HK-2 (cell line): ENCODE measurements around the gene ALB.

Experiments used
- DNase-seq: peaks from one replicate; pipeline ENCODE4 v3.0.0-alpha.2; 2018; ENCODE audit not compliant: unreplicated experiment

The ALB gene

GRCh38 chr4:73429826-73430587 lies 25.9 kb downstream of the ALB start:
- no peak for DNase-seq

- DNase-seq = no peak
These were observed 27.7 kb downstream of the ALB start for GRCh38 chr4:73431813-73432168.

DNA sequence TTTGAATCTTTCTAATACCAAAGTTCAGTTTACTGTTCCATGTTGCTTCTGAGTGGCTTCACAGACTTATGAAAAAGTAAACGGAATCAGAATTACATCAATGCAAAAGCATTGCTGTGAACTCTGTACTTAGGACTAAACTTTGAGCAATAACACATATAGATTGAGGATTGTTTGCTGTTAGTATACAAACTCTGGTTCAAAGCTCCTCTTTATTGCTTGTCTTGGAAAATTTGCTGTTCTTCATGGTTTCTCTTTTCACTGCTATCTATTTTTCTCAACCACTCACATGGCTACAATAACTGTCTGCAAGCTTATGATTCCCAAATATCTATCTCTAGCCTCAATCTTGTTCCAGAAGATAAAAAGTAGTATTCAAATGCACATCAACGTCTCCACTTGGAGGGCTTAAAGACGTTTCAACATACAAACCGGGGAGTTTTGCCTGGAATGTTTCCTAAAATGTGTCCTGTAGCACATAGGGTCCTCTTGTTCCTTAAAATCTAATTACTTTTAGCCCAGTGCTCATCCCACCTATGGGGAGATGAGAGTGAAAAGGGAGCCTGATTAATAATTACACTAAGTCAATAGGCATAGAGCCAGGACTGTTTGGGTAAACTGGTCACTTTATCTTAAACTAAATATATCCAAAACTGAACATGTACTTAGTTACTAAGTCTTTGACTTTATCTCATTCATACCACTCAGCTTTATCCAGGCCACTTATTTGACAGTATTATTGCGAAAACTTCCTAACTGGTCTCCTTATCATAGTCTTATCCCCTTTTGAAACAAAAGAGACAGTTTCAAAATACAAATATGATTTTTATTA lies 28.3 kb downstream of the ALB start:
- no peak for DNase-seq

- no peak for DNase-seq
These were observed 29.1 kb downstream of the ALB start for GRCh38 chr4:73433140-73433539.

DNA sequence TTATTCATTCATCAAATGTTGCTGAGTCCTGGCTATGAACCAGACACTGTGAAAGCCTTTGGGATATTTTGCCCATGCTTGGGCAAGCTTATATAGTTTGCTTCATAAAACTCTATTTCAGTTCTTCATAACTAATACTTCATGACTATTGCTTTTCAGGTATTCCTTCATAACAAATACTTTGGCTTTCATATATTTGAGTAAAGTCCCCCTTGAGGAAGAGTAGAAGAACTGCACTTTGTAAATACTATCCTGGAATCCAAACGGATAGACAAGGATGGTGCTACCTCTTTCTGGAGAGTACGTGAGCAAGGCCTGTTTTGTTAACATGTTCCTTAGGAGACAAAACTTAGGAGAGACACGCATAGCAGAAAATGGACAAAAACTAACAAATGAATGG lies 30.2 kb downstream of the ALB start:
- DNase-seq = no peak

DNA sequence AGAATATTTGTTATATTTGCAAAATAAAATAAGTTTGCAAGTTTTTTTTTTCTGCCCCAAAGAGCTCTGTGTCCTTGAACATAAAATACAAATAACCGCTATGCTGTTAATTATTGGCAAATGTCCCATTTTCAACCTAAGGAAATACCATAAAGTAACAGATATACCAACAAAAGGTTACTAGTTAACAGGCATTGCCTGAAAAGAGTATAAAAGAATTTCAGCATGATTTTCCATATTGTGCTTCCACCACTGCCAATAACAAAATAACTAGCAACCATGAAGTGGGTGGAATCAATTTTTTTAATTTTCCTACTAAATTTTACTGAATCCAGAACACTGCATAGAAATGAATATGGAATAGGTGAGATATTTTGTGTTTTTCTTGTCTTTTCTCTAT lies 31.9 kb downstream of the ALB start, which contains the start of gene AFP:
AFP (plus strand) TSS at position 238 of the 400 bp plus-strand sequence; CDS start at position 280, 42 bp downstream.
- no peak for DNase-seq

- no peak for DNase-seq
These were observed 32.8 kb downstream of the ALB start for GRCh38 chr4:73436674-73437557.

DNA sequence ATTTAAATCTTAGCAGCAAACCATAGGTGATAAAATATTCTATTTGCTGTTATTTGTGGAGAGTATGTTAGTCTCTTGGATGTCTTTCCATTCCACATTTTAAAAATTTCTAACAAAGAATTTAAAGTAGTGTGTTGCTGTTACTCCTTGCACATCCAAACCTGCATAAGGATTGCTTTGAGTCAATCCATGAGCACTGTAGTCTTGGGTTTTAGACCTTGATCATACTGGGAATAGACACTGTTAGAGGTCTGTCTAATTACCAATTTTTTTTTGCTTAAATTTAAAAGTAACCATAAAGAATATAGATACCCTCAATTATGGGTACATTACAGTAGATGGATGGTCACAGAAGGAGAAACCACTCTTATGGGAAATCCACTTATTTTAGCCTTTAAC lies 33.5 kb downstream of the ALB start:
- DNase-seq = no peak

DNA sequence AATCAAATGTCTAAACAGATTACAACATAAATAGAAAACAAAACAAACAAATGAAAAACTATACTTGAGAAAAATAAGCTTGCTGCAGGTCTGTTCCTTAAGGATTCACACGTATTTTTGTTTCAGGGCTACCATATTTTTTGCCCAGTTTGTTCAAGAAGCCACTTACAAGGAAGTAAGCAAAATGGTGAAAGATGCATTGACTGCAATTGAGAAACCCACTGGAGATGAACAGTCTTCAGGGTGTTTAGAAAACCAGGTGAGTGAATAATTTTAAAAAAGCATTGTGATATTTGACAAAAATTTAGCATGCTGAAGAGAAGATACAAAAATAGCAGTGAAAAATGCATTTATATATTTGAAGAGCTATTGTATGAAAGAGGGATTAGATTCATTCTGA lies 34.0 kb downstream of the ALB start:
- DNase-seq = no peak

DNA sequence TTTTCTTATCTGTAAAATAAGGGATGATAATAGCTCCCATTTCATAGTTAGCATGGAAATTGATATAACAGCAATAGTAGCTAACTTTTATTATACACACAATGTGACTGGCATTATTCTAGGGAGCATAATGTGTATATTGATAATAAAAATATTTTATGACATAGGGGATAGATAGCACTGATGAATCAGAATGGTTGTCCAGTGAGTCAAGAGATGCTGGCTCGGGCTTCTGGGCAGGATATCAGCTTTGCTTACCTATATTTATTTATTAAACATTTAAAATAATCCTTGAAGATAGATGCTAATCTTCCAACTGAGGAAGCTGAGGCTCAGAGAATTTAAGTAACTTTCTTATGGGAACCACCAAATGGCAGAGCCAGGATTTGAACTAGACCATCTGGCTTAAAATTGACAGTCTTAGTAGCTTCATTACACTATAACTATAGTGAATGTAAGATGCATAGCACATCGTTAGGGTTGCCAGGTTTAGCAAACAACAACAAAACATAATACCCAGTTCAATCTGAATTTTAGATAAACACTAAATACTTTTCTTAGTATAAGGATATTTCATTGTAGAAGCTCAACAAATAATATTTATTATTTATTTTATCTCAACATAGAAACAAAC lies 34.6 kb downstream of the ALB start:
- no peak for DNase-seq

DNA sequence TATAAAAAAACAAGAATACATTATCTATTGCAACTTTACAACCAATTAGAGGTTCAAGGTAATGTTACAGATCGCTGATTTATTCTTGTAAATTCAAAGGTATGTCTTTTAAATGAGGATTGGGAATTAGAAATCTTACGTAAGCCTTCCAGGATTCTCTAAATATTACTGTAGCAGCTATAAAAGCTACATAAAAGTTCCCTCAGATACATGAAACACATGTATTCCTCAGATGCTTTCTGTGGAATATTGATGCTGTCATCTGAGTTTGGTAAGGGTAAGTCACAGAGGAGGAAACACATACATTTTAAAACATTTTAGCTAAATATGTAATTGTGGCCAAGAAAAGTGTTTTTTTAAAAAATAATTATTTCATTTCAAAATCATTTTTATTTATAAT lies 35.4 kb downstream of the ALB start:
- DNase-seq = no peak

DNA sequence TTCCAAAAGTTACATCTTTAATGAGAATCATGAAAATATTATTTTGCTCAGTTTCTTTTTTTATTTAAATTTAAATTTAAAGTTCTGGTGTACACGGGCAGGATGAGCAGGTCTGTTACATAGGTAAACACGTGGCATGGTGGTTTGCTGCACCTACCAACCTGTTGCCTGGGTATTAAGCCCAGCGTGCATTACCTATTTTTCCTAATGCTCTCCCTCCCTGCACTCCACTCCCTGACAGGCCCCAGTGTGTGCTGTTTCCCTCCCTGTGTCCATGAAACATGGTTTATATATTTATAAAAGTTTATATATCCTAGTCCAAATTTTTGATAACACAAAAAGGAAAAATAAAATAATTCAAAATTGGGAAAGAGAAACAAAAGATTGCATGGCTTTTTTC lies 35.9 kb downstream of the ALB start:
- DNase-seq = no peak

- no peak for DNase-seq
These were observed 36.6 kb downstream of the ALB start for GRCh38 chr4:73440653-73441052.

DNA sequence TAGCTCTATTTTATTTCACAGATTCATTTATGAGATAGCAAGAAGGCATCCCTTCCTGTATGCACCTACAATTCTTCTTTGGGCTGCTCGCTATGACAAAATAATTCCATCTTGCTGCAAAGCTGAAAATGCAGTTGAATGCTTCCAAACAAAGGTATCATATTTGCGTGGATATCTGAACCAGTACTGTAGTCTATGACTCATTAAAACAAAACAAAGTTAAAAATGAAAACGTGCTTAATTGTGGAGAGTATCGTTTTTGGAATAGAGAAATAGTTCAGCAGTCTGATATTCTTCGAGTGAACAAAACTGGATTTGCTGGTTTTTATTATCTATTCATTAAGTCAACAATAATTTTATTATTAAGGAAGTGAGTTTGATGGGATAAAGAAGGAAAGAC lies 38.2 kb downstream of the ALB start:
- DNase-seq = no peak

DNA sequence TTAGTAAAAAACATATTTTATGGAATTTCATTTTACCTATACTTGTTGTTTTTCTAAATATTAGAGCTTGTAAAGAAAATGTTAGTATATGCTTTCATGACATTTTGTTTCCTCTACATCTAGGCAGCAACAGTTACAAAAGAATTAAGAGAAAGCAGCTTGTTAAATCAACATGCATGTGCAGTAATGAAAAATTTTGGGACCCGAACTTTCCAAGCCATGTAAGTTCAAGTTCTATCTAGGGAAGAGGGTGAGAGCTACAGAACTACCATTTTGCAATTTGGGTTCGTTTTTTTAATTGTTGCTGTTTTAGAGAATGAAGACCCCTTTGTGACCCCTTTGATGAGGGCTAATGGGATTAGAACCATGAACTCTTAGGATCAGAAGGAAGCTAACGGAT lies 39.1 kb downstream of the ALB start:
- DNase-seq = no peak

- DNase-seq = no peak
These were observed 41.6 kb downstream of the ALB start for GRCh38 chr4:73445383-73446335.

- no peak for DNase-seq
These were observed 42.4 kb downstream of the ALB start for GRCh38 chr4:73446336-73446938.

GRCh38 chr4:73447671-73448070 lies 43.6 kb downstream of the ALB start:
- no peak for DNase-seq

DNA sequence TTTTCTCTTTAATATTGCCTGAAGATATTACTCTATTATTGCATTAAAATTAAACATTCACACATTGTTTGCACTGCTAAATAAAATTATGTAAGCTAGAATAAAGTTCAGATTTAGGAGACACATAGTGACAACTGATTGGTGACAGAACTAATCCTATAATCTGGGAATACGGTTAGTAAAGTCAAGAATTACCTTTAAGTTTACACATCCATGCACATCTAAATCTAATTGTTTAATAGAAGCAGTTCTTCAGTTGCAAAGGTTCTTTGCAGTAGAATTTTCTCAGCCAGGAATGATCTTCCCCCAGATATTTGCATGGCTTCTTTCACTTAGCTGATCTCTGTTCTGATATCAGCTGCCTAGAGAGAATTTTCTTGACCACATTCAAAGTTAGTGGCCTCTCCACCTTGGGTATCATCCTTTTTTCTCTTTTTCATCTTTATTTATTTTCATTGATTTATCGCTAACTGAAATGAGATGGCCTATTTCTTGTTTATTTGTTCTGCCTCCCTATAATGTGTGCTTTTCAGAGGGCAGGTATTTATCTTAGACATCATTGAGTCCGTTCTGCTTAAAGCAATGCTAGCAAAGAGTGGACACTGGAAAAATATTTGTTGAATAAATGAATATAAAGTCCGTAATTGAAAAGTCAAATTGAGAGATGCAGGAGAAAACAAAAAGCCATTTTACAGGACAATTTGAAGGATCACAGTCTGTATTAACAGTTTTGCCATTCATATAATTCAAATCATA lies 44.5 kb downstream of the ALB start:
- no peak for DNase-seq
